A673 (cell line): ENCODE measurements around the gene PLPP1. TPM values are rescaled to one million over a fixed set of nuclear protein-coding genes. Genes with fewer than 3 reads are reported as not detected.

ENCODE experiments used
- BruUV-seq: library from RNA; stranded (reverse); fragments of 400-500 nt; replicated peaks from 2 replicates; lab custom pipeline; 2021; lab: Mats Ljungman, UMichigan
- CTCF ChIA-PET: fragments of 300-600 bp; sonication (Branson Sonifier 250); formaldehyde crosslinking; loops from one replicate; lab custom pipeline; 2022; ENCODE audit warnings: antibody characterized with exemption; lab: Charles Lee
- POLR2A ChIA-PET: fragments of 300-600 bp; sonication (Branson Sonifier 250); formaldehyde crosslinking; loops from one replicate; lab custom pipeline; 2022; ENCODE audit warnings: antibody characterized with exemption; ENCODE audit not compliant: low non-redundant PET; lab: Charles Lee
- DNase-seq: peaks from one replicate; pipeline ENCODE4 v3.0.0-alpha.2; 2015; ENCODE audit warnings: low spot score
- H3K27ac ChIP-seq: fragments of 200-600 bp; sonication (generic); 2 replicates; pipeline ENCODE4 v1.5.1; 2016; ENCODE audit warnings: mixed run types, low read depth, mild to moderate bottlenecking, mixed read lengths, antibody characterized with exemption, low read length; ENCODE audit not compliant: poor library complexity, severe bottlenecking
- H3K27me3 ChIP-seq: fragments of 200-600 bp; sonication (generic); replicated peaks from 2 replicates; pipeline ENCODE4 v1.6.1; 2017; ENCODE audit warnings: mixed run types, low read depth, mild to moderate bottlenecking, mixed read lengths, antibody characterized with exemption, low read length; ENCODE audit not compliant: insufficient read depth, poor library complexity
- H3K36me3 ChIP-seq: fragments of 200-600 bp; sonication (generic); 2 replicates; pipeline ENCODE4 v1.6.1; 2016; ENCODE audit warnings: mixed run types, mild to moderate bottlenecking, mixed read lengths, antibody characterized with exemption, low read length; ENCODE audit not compliant: insufficient read depth, poor library complexity, severe bottlenecking
- H3K4me1 ChIP-seq: fragments of 200-600 bp; sonication (generic); 2 replicates; pipeline ENCODE4 v1.6.1; 2017; ENCODE audit warnings: mixed run types, mild to moderate bottlenecking, mixed read lengths, antibody characterized with exemption, low read length; ENCODE audit not compliant: insufficient read depth, poor library complexity, severe bottlenecking
- H3K4me3 ChIP-seq: fragments of 200-600 bp; sonication (generic); 2 replicates; pipeline ENCODE4 v1.5.1; 2016; ENCODE audit warnings: low read depth, mixed run types, mild to moderate bottlenecking, mixed read lengths, low read length; ENCODE audit not compliant: poor library complexity, severe bottlenecking
- H3K9me3 ChIP-seq: fragments of 200-600 bp; sonication (generic); 2 replicates; pipeline ENCODE4 v1.6.1; 2016; ENCODE audit warnings: mixed run types, low read depth, mild to moderate bottlenecking, mixed read lengths, antibody characterized with exemption, low read length; ENCODE audit not compliant: poor library complexity, severe bottlenecking
- CTCF ChIP-seq: fragments of 300-800, 200-600 bp; sonication (generic); conservative IDR thresholded peaks from 2 replicates; pipeline ENCODE4 v1.5.1; 2017; ENCODE audit warnings: low read depth, mild to moderate bottlenecking, antibody characterized with exemption, low read length, moderate library complexity, mixed read lengths
- EZH2 ChIP-seq: fragments of 200-600 bp; sonication (generic); IDR thresholded peaks from 2 replicates; pipeline ENCODE4 v1.6.1; 2017; ENCODE audit warnings: borderline replicate concordance, low read depth, mild to moderate bottlenecking, mixed read lengths, antibody characterized with exemption, low read length; ENCODE audit not compliant: poor library complexity, severe bottlenecking
- intact Hi-C: fragments of 100-400 bp; cut with micrococcal nuclease; formaldehyde crosslinking; loops from one replicate; pipeline ENCODE4 v1.10.0; 2022; ENCODE audit not compliant: unreplicated experiment
- total RNA-seq: library from RNA; stranded (reverse); gene quantifications from 2 replicates; pipeline ENCODE4 v1.2.3, GENCODE V29; 2021

Gene PLPP1
- total RNA-seq, 1 experiment from 2014 or later, result 6.7 TPM

DNA sequence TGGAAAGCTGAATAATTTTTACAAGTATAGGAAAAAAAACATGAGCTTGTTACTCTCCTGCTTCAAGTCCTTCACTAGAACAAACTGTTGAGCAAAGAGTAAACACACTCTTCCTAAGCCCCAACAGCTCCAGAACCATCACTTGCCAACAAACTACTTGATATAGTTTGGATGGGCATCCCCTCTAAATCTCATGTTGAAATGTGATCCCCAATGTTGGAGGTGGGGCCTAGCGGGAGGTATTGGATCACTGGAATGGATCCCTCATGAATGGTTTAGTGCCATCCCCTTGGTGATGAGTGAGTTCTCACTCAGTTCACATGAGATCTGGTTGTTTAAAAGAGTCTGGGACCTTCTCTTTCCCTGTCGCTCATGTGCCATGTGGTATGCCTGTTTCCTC is 82.8 kb downstream of the PLPP1 start:
- POLR2A ChIA-PET, result no interaction called here
- intact Hi-C loops, result no loop called here
- DNase-seq, result no peak
- H3K36me3 ChIP-seq, result no peaks in the 10 kb centered on the region
- CTCF ChIA-PET, result no interaction called here
- TF ChIP-seq CTCF (no peak), EZH2 (no peak)
- H3K9me3 ChIP-seq, result no peaks in the 10 kb centered on the region
- H3K4me3 ChIP-seq, result no peak overlapping the region
- no peaks in the 10 kb centered on the region for H3K27me3 ChIP-seq
- H3K27ac ChIP-seq, result no peak overlapping the region
- no TSS peak for BruUV-seq
- H3K4me1 ChIP-seq, result no peaks in the 10 kb centered on the region

- intact Hi-C loops, result no loop called here
- Histone ChIP-seq H3K36me3 (no peaks in the 10 kb centered on the region), H3K9me3 (no peaks in the 10 kb centered on the region), H3K27ac (no peak overlapping the region), H3K4me1 (no peaks in the 10 kb centered on the region), H3K27me3 (no peaks in the 10 kb centered on the region), H3K4me3 (no peak overlapping the region)
- CTCF ChIA-PET, result no interaction called here
- DNase-seq, result no peak
- TF ChIP-seq EZH2, result no peak
- no peak for TF ChIP-seq CTCF
- BruUV-seq, result no TSS peak
- POLR2A ChIA-PET, result no interaction called here
Measured at GRCh38 chr5:55450050-55450765, 84.6 kb downstream of the PLPP1 start.

DNA sequence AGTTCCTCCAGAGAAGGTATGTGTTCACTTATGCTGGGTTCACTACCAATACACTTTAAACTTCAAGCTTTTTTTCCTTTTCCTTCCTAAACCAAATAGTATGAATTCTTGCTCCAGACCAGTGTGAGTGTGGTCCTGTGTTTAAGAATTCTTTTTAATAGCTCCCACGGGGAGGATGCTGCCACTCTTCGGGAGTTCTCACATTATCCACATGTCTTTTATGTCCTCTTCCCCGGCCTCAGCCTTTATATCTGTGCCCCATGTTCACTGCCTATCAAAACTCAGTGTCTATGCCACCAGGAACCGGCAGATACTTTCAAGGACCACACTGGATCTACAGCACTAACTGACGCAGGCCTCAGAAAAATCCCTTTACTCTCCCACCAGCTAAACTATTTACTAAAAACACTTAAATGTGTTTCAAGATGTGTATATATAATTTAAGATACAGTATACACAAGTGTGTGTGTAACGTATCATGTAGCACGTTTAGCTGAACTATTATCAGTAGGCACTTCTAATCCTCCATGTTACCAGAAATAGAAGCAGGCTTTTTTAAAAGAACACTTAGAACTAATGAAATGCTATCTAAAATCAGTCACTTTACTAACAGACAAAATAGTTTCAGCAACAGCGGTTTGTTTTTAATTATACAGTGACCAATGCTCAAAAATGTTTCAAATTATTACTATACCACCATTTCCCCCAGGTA is 88.0 kb downstream of the PLPP1 start:
- H3K4me1 ChIP-seq, result no peaks in the 10 kb centered on the region
- DNase-seq, result no peak
- no peaks in the 10 kb centered on the region for H3K9me3 ChIP-seq
- no peak overlapping the region for H3K27ac ChIP-seq
- BruUV-seq, result no TSS peak
- H3K4me3 ChIP-seq, result no peak overlapping the region
- TF ChIP-seq EZH2 (no peak), CTCF (no peak)
- H3K27me3 ChIP-seq, result no peaks in the 10 kb centered on the region
- ChIA-PET POLR2A (no interaction called here), CTCF (no interaction called here)
- no peaks in the 10 kb centered on the region for H3K36me3 ChIP-seq
- intact Hi-C loops, result no loop called here
